ENCODE measurements around the gene LENG8.

The LENG8 gene

GRCh38 chr19:54448774-54449700, at the start of gene LENG8:
TSS of gene LENG8 (plus strand) at chr19:54449199. CDS start at chr19:54451345, 2,146 bp downstream.
- peak; percentile 96 to 97 for DNase-seq (ENCODE audit: low read depth in 1 of 2, low spot score in 1 of 2)

- DNase-seq (ENCODE audit: low read depth in 1 of 2, low spot score in 1 of 2) = no peak
These were observed 48.1 kb upstream of the LENG8 start for GRCh38 chr19:54400913-54401312.

- no peak for DNase-seq (ENCODE audit: low read depth in 1 of 2, low spot score in 1 of 2)
These were observed 45.9 kb upstream of the LENG8 start for GRCh38 chr19:54403054-54403453.

GRCh38 chr19:54405628-54406027, 43.4 kb upstream of the LENG8 start:
- no peak for DNase-seq (ENCODE audit: low read depth in 1 of 2, low spot score in 1 of 2)

GRCh38 chr19:54407780-54408179, 41.2 kb upstream of the LENG8 start:
- no peak for DNase-seq (ENCODE audit: low read depth in 1 of 2, low spot score in 1 of 2)

GRCh38 chr19:54408456-54409026, 40.5 kb upstream of the LENG8 start:
- DNase-seq (ENCODE audit: low read depth in 1 of 2, low spot score in 1 of 2) = no peak

- DNase-seq (ENCODE audit: low read depth in 1 of 2, low spot score in 1 of 2) = no peak
These were observed 38.0 kb upstream of the LENG8 start for GRCh38 chr19:54411033-54411432.

- DNase-seq (ENCODE audit: low read depth in 1 of 2, low spot score in 1 of 2) = no peak
These were observed 36.1 kb upstream of the LENG8 start for GRCh38 chr19:54412877-54413276.

- no peak for DNase-seq (ENCODE audit: low read depth in 1 of 2, low spot score in 1 of 2)
These were observed 34.8 kb upstream of the LENG8 start for GRCh38 chr19:54414156-54414555.

GRCh38 chr19:54415208-54415900, 33.6 kb upstream of the LENG8 start, which contains the start of gene TTYH1:
TSS of gene TTYH1 (plus strand) at chr19:54415464. CDS start at chr19:54415553, 89 bp downstream.
- no peak for DNase-seq (ENCODE audit: low read depth in 1 of 2, low spot score in 1 of 2)

- DNase-seq (ENCODE audit: low read depth in 1 of 2, low spot score in 1 of 2) = no peak
These were observed 32.9 kb upstream of the LENG8 start for GRCh38 chr19:54415901-54416673.

GRCh38 chr19:54416695-54417491, 32.1 kb upstream of the LENG8 start:
- no peak for DNase-seq (ENCODE audit: low read depth in 1 of 2, low spot score in 1 of 2)

- DNase-seq (ENCODE audit: low read depth in 1 of 2, low spot score in 1 of 2) = no peak
These were observed 30.7 kb upstream of the LENG8 start for GRCh38 chr19:54418030-54418929.

GRCh38 chr19:54418930-54419800, 29.8 kb upstream of the LENG8 start:
- no peak for DNase-seq (ENCODE audit: low read depth in 1 of 2, low spot score in 1 of 2)

GRCh38 chr19:54420068-54420382, 29.0 kb upstream of the LENG8 start:
- no peak for DNase-seq (ENCODE audit: low read depth in 1 of 2, low spot score in 1 of 2)

- DNase-seq (ENCODE audit: low read depth in 1 of 2, low spot score in 1 of 2) = no peak
These were observed 28.4 kb upstream of the LENG8 start for GRCh38 chr19:54420383-54421168.

- DNase-seq (ENCODE audit: low read depth in 1 of 2, low spot score in 1 of 2) = no peak
These were observed 27.9 kb upstream of the LENG8 start for GRCh38 chr19:54421169-54421516.

GRCh38 chr19:54421521-54421920, 27.5 kb upstream of the LENG8 start:
- no peak for DNase-seq (ENCODE audit: low read depth in 1 of 2, low spot score in 1 of 2)

Measured in activated CD4-positive, alpha-beta T cell treated with anti-CD3 and anti-CD28 coated beads, Interleukin-2, amount 50 U/mL, for 24 hours (primary cell).